WTC11 (cell line): ENCODE results near the gene LARP4B.

ENCODE experiments used
- CREM ChIP-seq: sonication (generic); formaldehyde crosslinking; IDR thresholded peaks from 2 replicates; pipeline ENCODE4 v1.8.1; 2022; ENCODE audit warnings: mild to moderate bottlenecking, missing genetic modification reagents, moderate library complexity
- CTCF ChIP-seq: fragments of 200-600 bp; IDR thresholded peaks from 2 replicates; pipeline ENCODE4 v1.8.0; 2022; ENCODE audit warnings: antibody characterized with exemption
- ELF4 ChIP-seq: sonication (generic); formaldehyde crosslinking; IDR thresholded peaks from 2 replicates; pipeline ENCODE4 v1.8.1; 2022; ENCODE audit warnings: low read depth, mild to moderate bottlenecking, moderate library complexity, missing genetic modification reagents
- EMX1 ChIP-seq: fragments of 250-450 bp; sonication (Bioruptor Pico); IDR thresholded peaks from 2 replicates; pipeline ENCODE4 v1.8.0; 2021; ENCODE audit warnings: mild to moderate bottlenecking
- GABPB1 ChIP-seq: sonication (generic); formaldehyde crosslinking; IDR thresholded peaks from 2 replicates; pipeline ENCODE4 v1.8.1; 2023; ENCODE audit warnings: mild to moderate bottlenecking, missing genetic modification reagents
- MAX ChIP-seq: sonication (generic); formaldehyde crosslinking; IDR thresholded peaks from 2 replicates; pipeline ENCODE4 v1.8.0; 2022; ENCODE audit warnings: mild to moderate bottlenecking, missing genetic modification reagents
- NFE2L1 ChIP-seq: sonication (generic); formaldehyde crosslinking; IDR thresholded peaks from 2 replicates; pipeline ENCODE4 v1.8.1; 2023; ENCODE audit warnings: missing genetic modification reagents
- STAT6 ChIP-seq: sonication (generic); formaldehyde crosslinking; conservative IDR thresholded peaks from 2 replicates; pipeline ENCODE4 v1.8.1; 2023; ENCODE audit warnings: mild to moderate bottlenecking, low read depth, missing genetic modification reagents, moderate library complexity
- TCF7 ChIP-seq: sonication (generic); formaldehyde crosslinking; IDR thresholded peaks from 2 replicates; pipeline ENCODE4 v1.8.0; 2022; ENCODE audit warnings: mild to moderate bottlenecking, low read depth, missing genetic modification reagents, moderate library complexity
- TEAD4 ChIP-seq: sonication (generic); formaldehyde crosslinking; IDR thresholded peaks from 2 replicates; pipeline ENCODE4 v1.8.0; 2022; ENCODE audit warnings: mild to moderate bottlenecking, missing genetic modification reagents
- ZMAT4 ChIP-seq: fragments of 250-450 bp; sonication (Bioruptor Pico); IDR thresholded peaks from 2 replicates; pipeline ENCODE4 v1.9.0; 2021; ENCODE audit warnings: mild to moderate bottlenecking
- ZNF423 ChIP-seq: fragments of 250-450 bp; sonication (Bioruptor Pico); IDR thresholded peaks from 2 replicates; pipeline ENCODE4 v2.1.2; 2022; ENCODE audit warnings: mild to moderate bottlenecking, moderate library complexity
- TF ChIP-seq, protein P1 (sequence below): sonication (generic); formaldehyde crosslinking; IDR thresholded peaks from 2 replicates; pipeline ENCODE4 v1.8.0; 2022; ENCODE audit warnings: mild to moderate bottlenecking, missing genetic modification reagents
- TF ChIP-seq, protein P2 (sequence below): sonication (generic); formaldehyde crosslinking; IDR thresholded peaks from 2 replicates; pipeline ENCODE4 v1.8.0; 2023; ENCODE audit warnings: mild to moderate bottlenecking, missing genetic modification reagents

GRCh38 chr10:850093-850492, 81.4 kb downstream of the LARP4B start:
- TF ChIP-seq CTCF, result no peak
- no peak for TF ChIP-seq TEAD4
- no peak for TF ChIP-seq ZNF423
- TF ChIP-seq ELF4 (CRISPR knock-in tag), result no peak
- TF ChIP-seq ZMAT4 (CRISPR knock-in tag), result no peak
- TF ChIP-seq EMX1 (CRISPR knock-in tag), result no peak
- no peak for TF ChIP-seq STAT6
- TF ChIP-seq CREM (CRISPR knock-in tag), result no peak
- no peak for TF ChIP-seq GABPB1 (CRISPR knock-in tag)
- no peak for TF ChIP-seq MAX (CRISPR knock-in tag)
- no peak for TF ChIP-seq NFE2L1 (CRISPR knock-in tag)
- TF ChIP-seq, protein P1, sequence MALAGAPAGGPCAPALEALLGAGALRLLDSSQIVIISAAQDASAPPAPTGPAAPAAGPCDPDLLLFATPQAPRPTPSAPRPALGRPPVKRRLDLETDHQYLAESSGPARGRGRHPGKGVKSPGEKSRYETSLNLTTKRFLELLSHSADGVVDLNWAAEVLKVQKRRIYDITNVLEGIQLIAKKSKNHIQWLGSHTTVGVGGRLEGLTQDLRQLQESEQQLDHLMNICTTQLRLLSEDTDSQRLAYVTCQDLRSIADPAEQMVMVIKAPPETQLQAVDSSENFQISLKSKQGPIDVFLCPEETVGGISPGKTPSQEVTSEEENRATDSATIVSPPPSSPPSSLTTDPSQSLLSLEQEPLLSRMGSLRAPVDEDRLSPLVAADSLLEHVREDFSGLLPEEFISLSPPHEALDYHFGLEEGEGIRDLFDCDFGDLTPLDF (CRISPR knock-in tag), result no peak
- TF ChIP-seq TCF7 (CRISPR knock-in tag), result no peak
- TF ChIP-seq, protein P2, sequence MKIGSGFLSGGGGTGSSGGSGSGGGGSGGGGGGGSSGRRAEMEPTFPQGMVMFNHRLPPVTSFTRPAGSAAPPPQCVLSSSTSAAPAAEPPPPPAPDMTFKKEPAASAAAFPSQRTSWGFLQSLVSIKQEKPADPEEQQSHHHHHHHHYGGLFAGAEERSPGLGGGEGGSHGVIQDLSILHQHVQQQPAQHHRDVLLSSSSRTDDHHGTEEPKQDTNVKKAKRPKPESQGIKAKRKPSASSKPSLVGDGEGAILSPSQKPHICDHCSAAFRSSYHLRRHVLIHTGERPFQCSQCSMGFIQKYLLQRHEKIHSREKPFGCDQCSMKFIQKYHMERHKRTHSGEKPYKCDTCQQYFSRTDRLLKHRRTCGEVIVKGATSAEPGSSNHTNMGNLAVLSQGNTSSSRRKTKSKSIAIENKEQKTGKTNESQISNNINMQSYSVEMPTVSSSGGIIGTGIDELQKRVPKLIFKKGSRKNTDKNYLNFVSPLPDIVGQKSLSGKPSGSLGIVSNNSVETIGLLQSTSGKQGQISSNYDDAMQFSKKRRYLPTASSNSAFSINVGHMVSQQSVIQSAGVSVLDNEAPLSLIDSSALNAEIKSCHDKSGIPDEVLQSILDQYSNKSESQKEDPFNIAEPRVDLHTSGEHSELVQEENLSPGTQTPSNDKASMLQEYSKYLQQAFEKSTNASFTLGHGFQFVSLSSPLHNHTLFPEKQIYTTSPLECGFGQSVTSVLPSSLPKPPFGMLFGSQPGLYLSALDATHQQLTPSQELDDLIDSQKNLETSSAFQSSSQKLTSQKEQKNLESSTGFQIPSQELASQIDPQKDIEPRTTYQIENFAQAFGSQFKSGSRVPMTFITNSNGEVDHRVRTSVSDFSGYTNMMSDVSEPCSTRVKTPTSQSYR (CRISPR knock-in tag), result no peak
